Gastrocnemius medialis (tissue), 4 donors: ENCODE measurements around the gene EIF2S2.

ENCODE experiments used
- CTCF ChIP-seq, 5 experiments: fragments of 450-650 bp in 3 of 5; fragments of 200-600 bp in 2 of 5; sonication (generic) in 2 of 5; IDR thresholded peaks in 4 of 5; conservative IDR thresholded peaks in 1 of 5; 1 replicate in 4 of 5; 2 replicates in 1 of 5; pipeline ENCODE4 v1.5.1; 2016 to 2019; ENCODE audit warnings: antibody characterized with exemption in 5 of 5, mild to moderate bottlenecking in 3 of 5, moderate library complexity in 3 of 5
- POLR2A ChIP-seq, 2 donors: fragments of 450-650 bp; IDR thresholded peaks; one replicate each; pipeline ENCODE4 v1.6.1; 2017; ENCODE audit warnings: antibody characterized with exemption in 2 of 2, mild to moderate bottlenecking in 2 of 2, moderate library complexity in 2 of 2

- TF ChIP-seq POLR2A (IDR thresholded peaks at IDR 0.05) (no peak), CTCF (IDR thresholded peaks at IDR 0.05 in 4 of 5, conservative IDR thresholded peaks at IDR 0.05 in 1 of 5) (no peak)
Measured at GRCh38 chr20:34108616-34109174, 3.3 kb downstream of the EIF2S2 start.
